Caki2 (cell line): Measurements from ENCODE around the gene SERPINB11. TPM values are rescaled to one million over a fixed set of nuclear protein-coding genes. Genes with fewer than 3 reads are reported as not detected.
A peak's percentile ranks its signal among the peaks of the same experiment; 100 is the strongest.
"Not testable (repeated sequence)": the region's sequence is repeated elsewhere in the genome, so short reads cannot be mapped to it uniquely, and the experiment has no call there.

ENCODE experiments used
- DNase-seq: peaks from one replicate; pipeline ENCODE4 v3.0.0-alpha.2; 2015; ENCODE audit warnings: low read depth
- in situ Hi-C: cut with HindIII; loops from 2 replicates; pipeline ENCODE4 v1.10.0; 2016; ENCODE audit warnings: low sequenced_read_pairs, low pct_unique_long_range_greater_than_20kb, mixed read lengths
- total RNA-seq: library from RNA; depleted of rRNA; stranded (reverse); fragments of >200 nt; shearing (Covaris generic); gene quantifications from 2 replicates; pipeline ENCODE4 v1.2.3, GENCODE V29; 2014; ENCODE audit warnings: low replicate concordance; rRNA removed

The SERPINB11 gene
- not detected in 2 replicates for total RNA-seq

GRCh38 chr18:63702660-63703059 is at the start of gene SERPINB11:
SERPINB11 (plus strand) TSS chr18:63702960; CDS start chr18:63710194, 7,234 bp downstream.
- in situ Hi-C loops = no loop called here
- no peak for DNase-seq

GRCh38 chr18:63658920-63659319 is 43.8 kb upstream of the SERPINB11 start:
- in situ Hi-C loops = not testable (repeated sequence)

GRCh38 chr18:63661750-63662149 is 41.0 kb upstream of the SERPINB11 start, which contains the start of gene SERPINB3:
SERPINB3 (minus strand) TSS chr18:63661893; CDS start chr18:63661216, 677 bp downstream.
- DNase-seq, in situ Hi-C loops: not testable (repeated sequence)

More at GRCh38 chr18:63658920-63659319, 43.8 kb upstream of the SERPINB11 start:
- not testable (repeated sequence) for DNase-seq

- DNase-seq = no peak
- in situ Hi-C loops = no loop called here
These were observed 38.2 kb upstream of the SERPINB11 start for GRCh38 chr18:63664571-63664970.

- DNase-seq = no peak
- in situ Hi-C loops = no loop called here
These were observed 26.0 kb upstream of the SERPINB11 start for GRCh38 chr18:63676526-63677323.

- in situ Hi-C loops = no loop called here
- DNase-seq = no peak
These were observed 25.1 kb upstream of the SERPINB11 start for GRCh38 chr18:63677500-63678225.

- DNase-seq = no peak
- in situ Hi-C loops = no loop called here
These were observed 22.7 kb upstream of the SERPINB11 start for GRCh38 chr18:63679820-63680606.

GRCh38 chr18:63681449-63682340 is 21.1 kb upstream of the SERPINB11 start:
- in situ Hi-C loops = no loop called here
- DNase-seq = no peak

GRCh38 chr18:63683152-63683551 is 19.6 kb upstream of the SERPINB11 start:
- peak; percentile 35 for DNase-seq
- in situ Hi-C loops = no loop called here

GRCh38 chr18:63683890-63684289 is 18.9 kb upstream of the SERPINB11 start:
- DNase-seq = no peak
- in situ Hi-C loops = no loop called here

- no peak for DNase-seq
- in situ Hi-C loops = no loop called here
These were observed 18.0 kb upstream of the SERPINB11 start for GRCh38 chr18:63684718-63685117.

- in situ Hi-C loops = no loop called here
- no peak for DNase-seq
These were observed 15.9 kb upstream of the SERPINB11 start for GRCh38 chr18:63686871-63687270.

GRCh38 chr18:63689064-63689463 is 13.7 kb upstream of the SERPINB11 start:
- in situ Hi-C loops = no loop called here
- DNase-seq = no peak

GRCh38 chr18:63697097-63697660 is 5.6 kb upstream of the SERPINB11 start:
- in situ Hi-C loops = no loop called here

GRCh38 chr18:63700501-63700900 is 2.3 kb upstream of the SERPINB11 start:
- no peak for DNase-seq
- in situ Hi-C loops = no loop called here

More at GRCh38 chr18:63697097-63697660, 5.6 kb upstream of the SERPINB11 start:
- peak; percentile 6 for DNase-seq

- DNase-seq = peak; percentile 70
- in situ Hi-C loops = no loop called here
These were observed 808 bp upstream of the SERPINB11 start for GRCh38 chr18:63701952-63702351.

- no peak for DNase-seq
- in situ Hi-C loops = no loop called here
These were observed 2.6 kb downstream of the SERPINB11 start for GRCh38 chr18:63705401-63705800.
